IPS DF 6.9 (cell line): ENCODE results near the gene CATSPERZ.

Experiments
- DNase-seq: peaks from one replicate; pipeline ENCODE4 v3.0.0-alpha.2; 2013; ENCODE audit warnings: low read depth, low spot score
- H3K27ac ChIP-seq: one replicate; pipeline ENCODE4 v1.5.1; 2013; ENCODE audit warnings: low read length, control low read depth
- H3K27me3 ChIP-seq: 2 replicates; pipeline ENCODE4 v1.6.1; 2013; ENCODE audit warnings: mild to moderate bottlenecking, low read length; ENCODE audit not compliant: control insufficient read depth, insufficient read depth
- H3K36me3 ChIP-seq: 2 replicates; pipeline ENCODE4 v1.6.1; 2013; ENCODE audit warnings: low read length; ENCODE audit not compliant: control insufficient read depth, insufficient read depth
- H3K4me1 ChIP-seq: 2 replicates; pipeline ENCODE4 v1.6.1; 2013; ENCODE audit warnings: low read length; ENCODE audit not compliant: control insufficient read depth, insufficient read depth
- H3K4me3 ChIP-seq: 2 replicates; pipeline ENCODE4 v1.5.1; 2013; ENCODE audit warnings: mild to moderate bottlenecking, low read length
- H3K9me3 ChIP-seq: 2 replicates; pipeline ENCODE4 v1.6.1; 2013; ENCODE audit warnings: low read length, inconsistent platforms; ENCODE audit not compliant: control insufficient read depth, insufficient read depth
- WGBS: extraction: QIAGEN DNeasy Blood & Tissue Kit; methylation state at CpG from one replicate; pipeline ENCODE4 v1.1.7; 2013; ENCODE audit warnings: mixed read lengths, missing lambda C conversion rate; ENCODE audit not compliant: insufficient read length, insufficient coverage; 5-methylcytosine and 5-hydroxymethylcytosine counted together

CATSPERZ gene, protein sequence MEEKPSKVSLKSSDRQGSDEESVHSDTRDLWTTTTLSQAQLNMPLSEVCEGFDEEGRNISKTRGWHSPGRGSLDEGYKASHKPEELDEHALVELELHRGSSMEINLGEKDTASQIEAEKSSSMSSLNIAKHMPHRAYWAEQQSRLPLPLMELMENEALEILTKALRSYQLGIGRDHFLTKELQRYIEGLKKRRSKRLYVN

GRCh38 chr11:64299847-64300648, at the start of gene CATSPERZ:
CATSPERZ (plus strand) TSS chr11:64300358; CDS start chr11:64300411, 53 bp downstream.
- H3K4me3 ChIP-seq = peak within 1 kb of the TSS; percentile 6; the same call in 1 of the 2 replicates
- no peak for DNase-seq
- no peaks in the 10 kb centered on the region for H3K36me3 ChIP-seq
- no peak within 1 kb of the TSS for H3K27ac ChIP-seq
- H3K4me1 ChIP-seq = peaks cover 7% of the 10 kb centered on the region
- H3K27me3 ChIP-seq = peaks cover 58% of the 10 kb centered on the region
- H3K9me3 ChIP-seq = no peaks in the 10 kb centered on the region
- no CpG with 5 or more reads among the region's 54 CpGs for WGBS

DNA sequence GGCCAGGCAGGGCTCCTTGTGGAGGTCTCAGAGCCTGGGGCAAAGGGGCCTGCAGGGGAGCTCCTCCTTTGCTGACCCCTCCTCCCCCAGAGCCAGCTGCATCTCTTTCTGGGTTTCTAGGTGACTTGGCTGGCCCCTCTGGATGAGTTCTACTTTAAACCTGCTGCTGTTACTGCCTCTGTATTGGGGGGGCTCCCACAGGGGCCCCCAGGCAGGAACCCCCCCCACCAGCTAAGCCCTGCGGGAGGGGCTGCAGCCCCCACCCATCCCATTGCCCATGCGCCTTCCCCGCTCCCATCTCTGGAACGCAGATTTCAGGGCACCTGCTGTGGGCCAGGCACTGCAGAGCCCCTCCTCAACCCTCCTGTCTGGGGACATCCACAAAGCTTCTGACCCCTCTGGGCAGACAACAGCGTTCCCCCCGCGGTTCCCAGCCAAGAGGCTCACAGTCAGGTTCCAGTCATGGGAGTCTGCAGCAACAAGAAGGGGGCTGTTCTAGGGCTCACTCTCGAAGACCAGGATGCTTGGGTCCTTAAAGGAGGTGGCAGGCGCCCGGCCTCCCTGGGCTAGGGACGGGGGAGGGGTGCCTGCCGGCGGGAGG, 49.6 kb upstream of the CATSPERZ start:
- Histone ChIP-seq H3K9me3 (no peaks in the 10 kb centered on the region), H3K27ac (no peak overlapping the region), H3K4me3 (peak overlapping the region; percentile 50; the same call in 1 of the 2 replicates), H3K4me1 (peaks cover 17% of the 10 kb centered on the region), H3K36me3 (peaks cover 12% of the 10 kb centered on the region), H3K27me3 (no peaks in the 10 kb centered on the region)
- WGBS = no CpG with 5 or more reads among the region's 13 CpGs
- DNase-seq = no peak

GRCh38 chr11:64251016-64251752, 49.0 kb upstream of the CATSPERZ start, which contains the start of gene PLCB3:
PLCB3 (plus strand) TSS chr11:64251530; CDS start chr11:64251650, 120 bp downstream.
- WGBS = no CpG with 5 or more reads among the region's 75 CpGs
- H3K27ac ChIP-seq = no peak within 1 kb of the TSS

DNA sequence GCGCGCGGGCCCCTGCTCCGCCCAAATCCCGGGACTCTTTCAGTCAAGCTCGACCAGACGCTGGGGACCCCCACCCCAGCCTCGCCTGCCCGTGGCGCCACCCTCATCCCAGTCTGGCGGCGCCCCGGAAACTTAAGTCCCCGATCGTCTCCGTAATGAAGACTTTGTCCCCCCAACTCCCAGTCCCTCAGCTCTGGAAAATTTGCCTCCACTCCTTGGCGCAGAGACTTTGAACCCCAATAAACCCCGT, 48.5 kb upstream of the CATSPERZ start:
- DNase-seq = no peak
- Histone ChIP-seq H3K27me3 (no peaks in the 10 kb centered on the region), H3K9me3 (no peaks in the 10 kb centered on the region), H3K27ac (no peak overlapping the region), H3K36me3 (peaks cover 24% of the 10 kb centered on the region), H3K4me1 (peaks cover 17% of the 10 kb centered on the region), H3K4me3 (peak overlapping the region; percentile 84; the same call in 1 of the 2 replicates)
- WGBS = no CpG with 5 or more reads among the region's 18 CpGs

More at GRCh38 chr11:64251016-64251752, 49.0 kb upstream of the CATSPERZ start, which contains the start of gene PLCB3:
- Histone ChIP-seq H3K4me3 (peak within 1 kb of the TSS; percentile 84; the same call in 1 of the 2 replicates), H3K27me3 (no peaks in the 10 kb centered on the region), H3K4me1 (peaks cover 17% of the 10 kb centered on the region), H3K36me3 (peaks cover 19% of the 10 kb centered on the region), H3K9me3 (no peaks in the 10 kb centered on the region)
- no peak for DNase-seq

GRCh38 chr11:64252003-64252872, 47.9 kb upstream of the CATSPERZ start:
- Histone ChIP-seq H3K36me3 (peaks cover 25% of the 10 kb centered on the region), H3K4me1 (peaks cover 17% of the 10 kb centered on the region), H3K27ac (no peak overlapping the region), H3K9me3 (no peaks in the 10 kb centered on the region), H3K4me3 (peak overlapping the region; percentile 84; the same call in 1 of the 2 replicates), H3K27me3 (no peaks in the 10 kb centered on the region)
- no peak for DNase-seq
- WGBS = no CpG with 5 or more reads among the region's 23 CpGs

DNA sequence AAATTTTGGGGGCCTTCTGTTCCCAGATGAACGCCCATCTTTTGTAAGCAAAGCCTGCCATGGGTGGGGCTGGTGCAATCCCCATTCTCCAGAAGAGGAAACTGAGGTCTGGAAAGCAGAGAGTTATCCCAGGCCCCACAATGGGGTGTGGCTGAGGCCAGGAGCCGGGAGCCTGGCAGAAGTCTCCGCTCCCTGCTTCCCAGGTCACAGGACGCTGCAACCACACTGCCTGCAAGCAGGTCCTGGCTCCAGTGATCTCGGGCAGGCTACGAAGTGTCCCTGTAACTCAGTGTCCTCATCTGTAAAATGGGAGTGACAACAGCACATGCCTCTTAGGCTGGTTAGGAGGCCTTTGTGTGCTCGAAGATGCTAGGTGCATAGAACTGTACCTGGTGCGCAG, 47.1 kb upstream of the CATSPERZ start:
- WGBS = no CpG with 5 or more reads among the region's 8 CpGs
- DNase-seq = no peak
- no peak overlapping the region for H3K4me3 ChIP-seq
- H3K27ac ChIP-seq = no peak overlapping the region
- H3K36me3 ChIP-seq = peaks cover 25% of the 10 kb centered on the region
- H3K4me1 ChIP-seq = peaks cover 15% of the 10 kb centered on the region
- no peaks in the 10 kb centered on the region for H3K9me3 ChIP-seq
- H3K27me3 ChIP-seq = no peaks in the 10 kb centered on the region

DNA sequence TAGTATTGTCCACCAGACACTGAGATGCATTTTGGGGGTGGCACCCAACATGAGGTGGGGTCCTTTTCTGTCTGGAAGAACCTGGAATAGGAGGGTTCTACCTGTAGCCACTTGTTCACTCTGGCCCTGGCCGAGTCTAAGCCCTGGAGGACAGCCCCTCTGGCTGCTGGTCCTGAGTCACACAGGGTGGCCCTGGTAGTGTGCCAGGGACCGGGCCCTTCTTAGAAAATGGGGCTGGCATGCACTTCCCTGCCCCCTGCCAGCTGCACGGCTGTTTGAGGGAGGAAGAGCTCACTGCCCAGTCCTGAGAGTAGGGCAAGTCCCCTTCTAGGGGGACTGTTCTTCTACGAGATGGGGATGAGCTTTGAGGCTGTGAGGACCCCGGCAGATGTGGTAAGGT, 46.7 kb upstream of the CATSPERZ start:
- H3K36me3 ChIP-seq = peaks cover 28% of the 10 kb centered on the region
- no peak overlapping the region for H3K4me3 ChIP-seq
- H3K4me1 ChIP-seq = peaks cover 14% of the 10 kb centered on the region
- no peaks in the 10 kb centered on the region for H3K9me3 ChIP-seq
- H3K27ac ChIP-seq = no peak overlapping the region
- DNase-seq = no peak
- H3K27me3 ChIP-seq = no peaks in the 10 kb centered on the region
- no CpG with 5 or more reads among the region's 5 CpGs for WGBS

DNA sequence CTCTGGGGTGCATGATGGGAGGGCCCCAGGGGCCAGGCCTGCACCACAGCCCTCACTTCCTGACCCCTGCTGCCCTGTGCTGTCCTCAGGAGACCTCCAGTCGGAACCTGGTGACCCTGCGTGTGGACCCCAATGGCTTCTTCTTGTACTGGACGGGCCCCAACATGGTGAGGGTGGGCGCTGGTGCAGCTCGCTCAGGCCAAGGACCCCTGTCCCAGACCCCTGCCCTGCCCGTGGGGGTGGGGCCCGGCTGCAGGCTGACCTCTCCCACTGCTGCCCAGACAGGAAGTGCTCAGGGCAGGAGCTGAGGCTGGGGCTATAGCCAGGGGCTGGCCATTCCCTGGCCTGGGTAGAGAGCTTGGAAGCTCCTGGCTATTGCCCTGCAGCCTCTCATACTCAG, 45.8 kb upstream of the CATSPERZ start:
- no CpG with 5 or more reads among the region's 7 CpGs for WGBS
- Histone ChIP-seq H3K9me3 (no peaks in the 10 kb centered on the region), H3K4me3 (no peak overlapping the region; the same call in 1 of the 2 replicates), H3K36me3 (peaks cover 36% of the 10 kb centered on the region), H3K27ac (no peak overlapping the region), H3K4me1 (peaks cover 8% of the 10 kb centered on the region; the same call in 1 of the 2 replicates), H3K27me3 (no peaks in the 10 kb centered on the region)
- no peak for DNase-seq

DNA sequence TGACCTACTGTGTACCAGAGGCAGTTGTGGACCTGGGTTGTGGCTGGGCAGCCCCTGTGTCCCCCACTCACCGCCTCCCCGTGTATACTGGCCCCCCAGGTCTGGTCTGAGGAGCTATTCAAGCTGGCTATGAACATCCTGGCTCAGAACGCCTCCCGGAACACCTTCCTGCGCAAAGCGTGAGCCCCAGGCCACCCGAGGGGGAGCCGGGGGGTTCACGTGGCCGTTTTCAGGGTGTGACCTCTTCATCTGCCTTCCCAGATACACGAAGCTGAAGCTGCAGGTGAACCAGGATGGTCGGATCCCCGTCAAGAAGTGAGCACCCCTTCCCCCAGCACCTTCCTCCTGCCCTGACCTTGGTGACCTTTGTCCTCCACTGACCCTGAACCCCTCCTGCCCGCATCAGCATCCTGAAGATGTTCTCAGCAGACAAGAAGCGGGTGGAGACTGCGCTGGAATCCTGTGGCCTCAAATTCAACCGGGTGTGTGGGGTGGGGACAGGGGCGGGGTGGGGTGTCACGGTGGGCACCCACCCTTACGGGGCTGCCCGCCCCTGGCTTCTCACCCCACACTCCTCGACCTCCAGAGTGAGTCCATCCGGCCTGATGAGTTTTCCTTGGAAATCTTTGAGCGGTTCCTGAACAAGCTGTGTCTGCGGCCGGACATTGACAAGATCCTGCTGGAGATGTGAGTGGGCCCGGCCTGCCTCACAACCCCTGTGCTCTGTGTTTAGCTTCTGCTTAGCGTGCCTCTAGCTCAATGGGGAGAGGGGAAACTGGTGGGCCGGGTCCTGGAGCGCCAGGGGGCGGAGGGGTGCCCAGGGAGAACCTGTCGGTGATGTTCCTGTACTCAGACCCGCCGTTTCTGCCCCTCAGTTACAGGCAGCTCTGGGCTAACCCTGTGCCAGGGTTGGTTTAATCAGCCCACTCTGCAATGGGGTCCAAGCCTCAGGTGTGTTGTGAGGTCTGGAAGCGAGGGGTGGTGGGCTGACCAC, 44.7 kb upstream of the CATSPERZ start:
- no peaks in the 10 kb centered on the region for H3K27me3 ChIP-seq
- no CpG with 5 or more reads among the region's 35 CpGs for WGBS
- H3K4me1 ChIP-seq = 0 out of 2 replicates have a peak, but pooled peaks cover 4% of the 10 kb centered on the region
- no peak for DNase-seq
- H3K9me3 ChIP-seq = no peaks in the 10 kb centered on the region
- H3K4me3 ChIP-seq = no peak overlapping the region
- H3K27ac ChIP-seq = no peak overlapping the region
- peaks cover 46% of the 10 kb centered on the region for H3K36me3 ChIP-seq
